GM12892 (cell line): Measurements from ENCODE around the gene WNK2.

Experiments used
- POLR2A ChIP-seq: IDR thresholded peaks from 2 replicates; pipeline ENCODE4 v1.6.1; 2011; ENCODE audit warnings: low read depth, low read length, control low read depth
- POLR2AphosphoS5 ChIP-seq: IDR thresholded peaks from 2 replicates; pipeline ENCODE4 v1.6.1; 2011; ENCODE audit warnings: low read depth, low read length, control low read depth
- TAF1 ChIP-seq: IDR thresholded peaks from 2 replicates; pipeline ENCODE4 v1.6.1; 2011; ENCODE audit warnings: low read depth, mild to moderate bottlenecking, control low read depth, low read length, borderline replicate concordance

DNA sequence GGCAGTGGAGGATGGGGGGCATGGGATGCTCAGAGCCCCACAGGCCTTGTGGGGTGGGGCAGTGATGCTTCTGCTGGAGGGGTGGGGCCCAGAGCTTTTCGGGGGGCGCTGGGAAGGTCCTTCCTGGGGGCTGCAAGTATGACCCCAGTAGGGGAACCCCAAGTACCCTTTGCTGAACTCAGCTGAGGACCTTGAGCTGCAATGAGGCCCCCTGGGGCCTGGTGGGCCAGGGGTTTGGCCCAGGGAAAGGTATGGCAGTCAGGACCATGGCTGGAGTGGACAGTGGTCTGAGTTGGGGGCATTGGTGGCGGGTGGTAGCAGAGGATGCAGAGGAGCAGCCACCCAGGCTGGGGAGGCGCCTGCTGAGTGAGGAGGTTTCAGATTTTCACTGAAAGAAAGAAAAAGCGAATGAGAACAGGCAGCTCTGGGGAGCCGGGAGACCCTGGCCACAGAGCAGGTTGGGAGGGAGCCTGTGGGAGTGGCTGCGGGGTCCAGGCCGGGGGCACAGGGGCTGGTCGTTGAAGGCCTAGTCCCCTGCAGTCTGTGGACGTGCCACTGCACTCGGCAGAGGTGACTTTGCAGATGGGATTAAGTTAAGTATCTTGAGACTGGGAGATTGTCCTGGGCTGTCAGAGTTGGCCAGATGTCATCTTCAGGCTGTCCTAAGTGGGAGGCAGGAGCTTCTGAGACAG lies 19.2 kb downstream of the WNK2 start:
- TF ChIP-seq POLR2A (no peak), POLR2AphosphoS5 (no peak), TAF1 (no peak)
